Testis (tissue), 2 donors: ENCODE results near the gene DNAJA4.

Source experiments
- CTCF ChIP-seq, 3 experiments: fragments of 450-650 bp in 2 of 3; fragments of 200-600 bp in 1 of 3; sonication (generic) in 1 of 3; IDR thresholded peaks; one replicate each; pipeline ENCODE4 v1.5.1; 2016 to 2019; ENCODE audit warnings: antibody characterized with exemption in 3 of 3, mild to moderate bottlenecking in 2 of 3, moderate library complexity in 1 of 3
- POLR2A ChIP-seq: fragments of 450-650 bp; IDR thresholded peaks from one replicate; pipeline ENCODE4 v1.6.1; 2017; ENCODE audit warnings: antibody characterized with exemption, mild to moderate bottlenecking, moderate library complexity

GRCh38 chr15:78312536-78312935 is 48.2 kb downstream of the DNAJA4 start:
- no peak for TF ChIP-seq CTCF (IDR thresholded peaks at IDR 0.05)
- no peak for TF ChIP-seq POLR2A
